ENCODE results near the gene EML6. TPM values are rescaled to one million over a fixed set of nuclear protein-coding genes. Genes with fewer than 3 reads are reported as not detected.
"Not testable (repeated sequence)": the region's sequence is repeated elsewhere in the genome, so short reads cannot be mapped to it uniquely, and the experiment has no call there.

The EML6 gene
- total and polyA plus RNA-seq, 2 of the 8 experiments (the other 6 are each of a cell fraction or from before 2014, with no cell fraction given) = 1.2 to 1.6 TPM

- not testable (repeated sequence) for H2AK5ac ChIP-seq (ENCODE audit: low read depth, low read length); H4K5ac ChIP-seq (ENCODE audit: insufficient read length, low read depth, low read length); H4K91ac ChIP-seq (replicated peaks; ENCODE audit: insufficient read length, low read length); H2BK12ac ChIP-seq (ENCODE audit: low read depth, low read length); H3K14ac ChIP-seq (ENCODE audit: insufficient read length); H3K27me3 ChIP-seq (replicated peaks in 1 of 4; ENCODE audit: control insufficient read depth in 3 of 4, extremely low read depth in 1 of 4, insufficient read depth in 3 of 4, low read length in 3 of 4); H3K9ac ChIP-seq (replicated peaks in 1 of 4; ENCODE audit: extremely low read depth in 1 of 4, low read depth in 3 of 4, low read length in 3 of 4); DNase-seq (ENCODE audit: low read depth in 1 of 2, low spot score in 2 of 2); FAIRE-seq; H2BK5ac ChIP-seq (ENCODE audit: low read depth, low read length); H3K56ac ChIP-seq (replicated peaks; ENCODE audit: insufficient read length, low read depth, low read length); H3K23me2 ChIP-seq (ENCODE audit: low read depth, low read length); H3K4ac ChIP-seq (replicated peaks; ENCODE audit: insufficient read length, low read depth, low read length); H3K4me2 ChIP-seq (ENCODE audit: insufficient read depth in 1 of 2, low read depth in 2 of 2, low read length in 2 of 2); H3K4me3 ChIP-seq (ENCODE audit: extremely low read depth in 1 of 4, insufficient read depth in 2 of 4, low read depth in 3 of 4, low read length in 4 of 4); H4K8ac ChIP-seq (ENCODE audit: extremely low read depth, insufficient read depth, low read length); H3K4me1 ChIP-seq (replicated peaks in 1 of 4; ENCODE audit: control insufficient read depth in 3 of 4, insufficient read depth in 4 of 4, low read length in 3 of 4); H3K9me3 ChIP-seq (ENCODE audit: insufficient read depth in 2 of 2, low read depth in 1 of 2, low read length in 1 of 2); H2BK20ac ChIP-seq (ENCODE audit: low read length); H3K79me1 ChIP-seq (ENCODE audit: low read depth, low read length); H2BK120ac ChIP-seq (replicated peaks; ENCODE audit: low read depth, low read length); H3K18ac ChIP-seq (ENCODE audit: extremely low read depth, low read length); H3K27ac ChIP-seq (ENCODE audit: low read depth, low read length); H2BK15ac ChIP-seq (ENCODE audit: low read length); H3K23ac ChIP-seq (ENCODE audit: insufficient read length); H2AFZ ChIP-seq (ENCODE audit: low read length)
- Histone ChIP-seq H3K36me3 (ENCODE audit: control insufficient read depth in 2 of 4, insufficient read depth in 4 of 4, low read length in 3 of 4) (peaks cover 0 to 15% (median 6%) of the 10 kb centered on the region in 4 experiments; a peak in 5 of 8 replicates), H3K79me2 (ENCODE audit: control insufficient read depth in 1 of 2, insufficient read depth in 2 of 2, low read length in 2 of 2) (peaks cover 15 to 95% of the 10 kb centered on the region in 2 experiments), H4K20me1 (replicated peaks in 1 of 2; ENCODE audit: control insufficient read depth in 1 of 2, insufficient read depth in 2 of 2, low read length in 2 of 2) (peaks cover 15 to 17% of the 10 kb centered on the region in 2 experiments)
- 91% methylated on average over 19 of the region's 19 CpGs; no CpG with 5 or more reads in 1 of the 2 experiments for WGBS, 2 experiments (ENCODE audit: extremely low coverage in 1 of 2, insufficient coverage in 1 of 2, insufficient read length in 1 of 2, insufficient replicate concordance in 2 of 2, low coverage in 1 of 2, low lambda C conversion rate in 2 of 2, missing lambda C conversion rate in 1 of 2)
- POLR2A ChIA-PET (ENCODE audit: partially characterized antibody) = interaction anchor here (1.2 kb wide), 1 partner anchor 12 kb away, joined by 4 read pairs; no protein-coding TSS in a partner anchor
- CTCF ChIA-PET (ENCODE audit: partially characterized antibody) = interaction anchor here (0.6 to 1.7 kb wide), 4 partner anchors 9 to 1149 kb away, joined by 3 to 4 read pairs (median 3); no protein-coding TSS in a partner anchor
These were observed 267.2 kb downstream of the EML6 start for GRCh38 chr2:54990694-54991093.
